ENCODE results near the gene EFHC1.

The EFHC1 gene

DNA sequence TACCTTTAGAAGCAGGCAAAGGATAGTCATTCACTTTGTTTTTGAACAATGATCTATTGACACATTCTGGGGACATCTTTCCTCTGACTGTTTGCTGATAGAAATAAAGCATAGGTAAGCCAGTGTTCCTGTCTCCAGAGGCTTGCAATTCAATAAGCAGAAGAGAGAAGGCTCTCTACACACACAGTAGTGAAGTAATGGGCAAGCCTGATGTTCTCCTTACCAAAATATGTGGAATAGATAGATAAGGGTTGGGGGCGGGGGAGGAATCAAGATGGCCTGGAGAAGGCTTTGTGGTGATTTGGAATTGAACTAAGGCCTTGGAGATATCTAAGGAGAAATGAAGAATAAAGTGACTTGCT is 30.9 kb upstream of the EFHC1 start:
- ATAC-seq (replicated peaks) (no peak), DNase-seq (no peak)
- no peaks in the 10 kb centered on the region for H3K9me3 Mint-ChIP-seq
- no peaks in the 10 kb centered on the region for H3K27me3 Mint-ChIP-seq
- peaks cover 13% of the 10 kb centered on the region for H3K36me3 Mint-ChIP-seq (ENCODE audit: insufficient read depth)
- peak overlapping the region; percentile 92 to 96 for H3K27ac Mint-ChIP-seq
- peaks cover 49 to 69% of the 10 kb centered on the region in 2 donors for H3K4me1 Mint-ChIP-seq (ENCODE audit: low read depth in 2 of 2)
- H3K4me3 Mint-ChIP-seq: peak overlapping the region; percentile 82 to 85

- Mint-ChIP-seq H3K4me3 (peak overlapping the region; percentile 82 to 85), H3K9me3 (no peaks in the 10 kb centered on the region), H3K27ac (peak overlapping the region; percentile 92 to 96), H3K27me3 (no peaks in the 10 kb centered on the region), H3K36me3 (ENCODE audit: insufficient read depth) (peaks cover 13% of the 10 kb centered on the region), H3K4me1 (ENCODE audit: low read depth in 2 of 2) (peaks cover 50 to 70% of the 10 kb centered on the region in 2 donors)
- ATAC-seq (replicated peaks) (peak; percentile 56), DNase-seq (peak in 2 of 3 experiments; percentile 37 to 46)
Observed at GRCh38 chr6:52389626-52390360, 30.3 kb upstream of the EFHC1 start.

DNA sequence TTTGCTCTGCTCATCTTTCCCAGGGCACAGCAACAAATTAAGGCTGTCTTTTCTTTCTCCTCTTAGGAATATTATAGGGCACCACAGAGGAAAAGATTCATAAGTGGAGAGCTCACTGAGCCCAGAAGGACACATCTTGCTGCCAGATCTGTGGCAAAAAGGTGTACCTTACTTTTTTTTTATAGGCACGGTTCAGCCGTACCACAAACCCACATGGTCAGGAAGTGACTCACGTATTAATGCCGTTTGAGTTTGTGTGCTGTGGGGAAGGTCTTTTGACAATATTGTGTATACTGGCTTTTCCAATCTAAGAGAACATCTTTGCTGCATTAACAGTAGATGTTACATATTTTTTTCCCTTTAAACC is 29.8 kb upstream of the EFHC1 start:
- Mint-ChIP-seq H3K27me3 (no peaks in the 10 kb centered on the region), H3K36me3 (ENCODE audit: insufficient read depth) (peaks cover 13% of the 10 kb centered on the region), H3K4me3 (peak overlapping the region; percentile 82 to 85), H3K27ac (peak overlapping the region; percentile 92 to 96), H3K9me3 (no peaks in the 10 kb centered on the region), H3K4me1 (ENCODE audit: low read depth in 2 of 2) (peaks cover 48 to 69% of the 10 kb centered on the region in 2 donors)
- peak; percentile 81 for ATAC-seq (replicated peaks)
- DNase-seq: peak; percentile 50 to 55 (median 50)

GRCh38 chr6:52391599-52391998 is 28.5 kb upstream of the EFHC1 start:
- peaks cover 4 to 8% of the 10 kb centered on the region in 2 donors for H3K9me3 Mint-ChIP-seq
- H3K36me3 Mint-ChIP-seq (ENCODE audit: insufficient read depth): peaks cover 13% of the 10 kb centered on the region
- H3K27me3 Mint-ChIP-seq: no peaks in the 10 kb centered on the region
- H3K4me1 Mint-ChIP-seq (ENCODE audit: low read depth in 2 of 2): peaks cover 53 to 69% of the 10 kb centered on the region in 2 donors
- ATAC-seq (replicated peaks) (no peak), DNase-seq (no peak)
- peak overlapping the region; percentile 5 to 85 for H3K4me3 Mint-ChIP-seq
- H3K27ac Mint-ChIP-seq: peak overlapping the region; percentile 72 to 96

- H3K27ac Mint-ChIP-seq: peak overlapping the region; percentile 89 to 96
- no peak overlapping the region for H3K4me3 Mint-ChIP-seq
- peaks cover 66 to 83% of the 10 kb centered on the region in 2 donors for H3K4me1 Mint-ChIP-seq (ENCODE audit: low read depth in 2 of 2)
- no peak for DNase-seq
- H3K36me3 Mint-ChIP-seq (ENCODE audit: insufficient read depth): peaks cover 20% of the 10 kb centered on the region
- no peaks in the 10 kb centered on the region for H3K27me3 Mint-ChIP-seq
- H3K9me3 Mint-ChIP-seq: peaks cover 4 to 18% of the 10 kb centered on the region in 2 donors
- no peak for ATAC-seq (replicated peaks)
Observed at GRCh38 chr6:52392944-52393343, 27.2 kb upstream of the EFHC1 start.

GRCh38 chr6:52393780-52394179 is 26.4 kb upstream of the EFHC1 start:
- H3K27me3 Mint-ChIP-seq: no peaks in the 10 kb centered on the region
- DNase-seq (no peak), ATAC-seq (replicated peaks) (no peak)
- H3K4me1 Mint-ChIP-seq (ENCODE audit: low read depth in 2 of 2): peaks cover 74 to 87% of the 10 kb centered on the region in 2 donors
- peak overlapping the region; percentile 89 to 96 for H3K27ac Mint-ChIP-seq
- H3K9me3 Mint-ChIP-seq: peaks cover 4 to 18% of the 10 kb centered on the region in 2 donors
- H3K4me3 Mint-ChIP-seq: peak overlapping the region; percentile 51 to 56
- peaks cover 28% of the 10 kb centered on the region for H3K36me3 Mint-ChIP-seq (ENCODE audit: insufficient read depth)

DNA sequence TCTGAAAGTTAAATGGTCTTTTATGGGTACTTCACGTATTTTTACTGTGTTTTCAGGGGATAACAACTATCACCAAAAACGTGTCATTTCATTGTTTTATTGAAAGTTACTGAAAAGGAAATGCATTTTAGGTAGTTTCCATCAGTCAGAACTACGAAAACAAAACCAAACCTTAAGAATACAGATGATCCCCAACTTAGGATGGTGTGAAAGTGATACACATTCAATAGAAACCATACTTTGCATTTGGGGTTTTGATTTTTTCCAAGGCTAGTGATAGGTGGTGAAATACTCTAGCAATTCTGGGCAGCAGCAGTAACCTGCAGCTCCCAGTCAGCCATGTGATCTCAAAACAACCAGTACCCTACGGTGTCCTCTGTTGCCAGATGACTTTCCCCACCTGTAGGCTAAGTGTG is 25.9 kb upstream of the EFHC1 start:
- Mint-ChIP-seq H3K4me1 (ENCODE audit: low read depth in 2 of 2) (peaks cover 76 to 87% of the 10 kb centered on the region in 2 donors), H3K9me3 (peaks cover 4 to 18% of the 10 kb centered on the region in 2 donors), H3K4me3 (peak overlapping the region; percentile 51 to 56), H3K27ac (peak overlapping the region; percentile 89 to 96), H3K27me3 (no peaks in the 10 kb centered on the region), H3K36me3 (ENCODE audit: insufficient read depth) (peaks cover 26% of the 10 kb centered on the region)
- DNase-seq (no peak), ATAC-seq (replicated peaks) (peak; percentile 27)

- H3K4me3 Mint-ChIP-seq: peak overlapping the region in 1 of 2 donors; percentile 72
- peaks cover 15% of the 10 kb centered on the region for H3K36me3 Mint-ChIP-seq (ENCODE audit: insufficient read depth)
- peaks cover 4 to 18% of the 10 kb centered on the region in 2 donors for H3K9me3 Mint-ChIP-seq
- H3K27me3 Mint-ChIP-seq: no peaks in the 10 kb centered on the region
- ATAC-seq (replicated peaks) (no peak), DNase-seq (no peak)
- H3K27ac Mint-ChIP-seq: peak overlapping the region; percentile 92 to 96
- peaks cover 69 to 83% of the 10 kb centered on the region in 2 donors for H3K4me1 Mint-ChIP-seq (ENCODE audit: low read depth in 2 of 2)
Observed at GRCh38 chr6:52395969-52396368, 24.2 kb upstream of the EFHC1 start.

- H3K9me3 Mint-ChIP-seq: peaks cover 4 to 18% of the 10 kb centered on the region in 2 donors
- H3K36me3 Mint-ChIP-seq (ENCODE audit: insufficient read depth): peaks cover 24% of the 10 kb centered on the region
- H3K27ac Mint-ChIP-seq: peak overlapping the region; percentile 92 to 96
- H3K27me3 Mint-ChIP-seq: no peaks in the 10 kb centered on the region
- DNase-seq: peak in 2 of 3 experiments; percentile 21 to 49
- H3K4me3 Mint-ChIP-seq: peak overlapping the region; percentile 56 to 72
- H3K4me1 Mint-ChIP-seq (ENCODE audit: low read depth in 2 of 2): peaks cover 45 to 56% of the 10 kb centered on the region in 2 donors
- ATAC-seq (replicated peaks): peak; percentile 32
Observed at GRCh38 chr6:52399511-52400312, 20.4 kb upstream of the EFHC1 start.

DNA sequence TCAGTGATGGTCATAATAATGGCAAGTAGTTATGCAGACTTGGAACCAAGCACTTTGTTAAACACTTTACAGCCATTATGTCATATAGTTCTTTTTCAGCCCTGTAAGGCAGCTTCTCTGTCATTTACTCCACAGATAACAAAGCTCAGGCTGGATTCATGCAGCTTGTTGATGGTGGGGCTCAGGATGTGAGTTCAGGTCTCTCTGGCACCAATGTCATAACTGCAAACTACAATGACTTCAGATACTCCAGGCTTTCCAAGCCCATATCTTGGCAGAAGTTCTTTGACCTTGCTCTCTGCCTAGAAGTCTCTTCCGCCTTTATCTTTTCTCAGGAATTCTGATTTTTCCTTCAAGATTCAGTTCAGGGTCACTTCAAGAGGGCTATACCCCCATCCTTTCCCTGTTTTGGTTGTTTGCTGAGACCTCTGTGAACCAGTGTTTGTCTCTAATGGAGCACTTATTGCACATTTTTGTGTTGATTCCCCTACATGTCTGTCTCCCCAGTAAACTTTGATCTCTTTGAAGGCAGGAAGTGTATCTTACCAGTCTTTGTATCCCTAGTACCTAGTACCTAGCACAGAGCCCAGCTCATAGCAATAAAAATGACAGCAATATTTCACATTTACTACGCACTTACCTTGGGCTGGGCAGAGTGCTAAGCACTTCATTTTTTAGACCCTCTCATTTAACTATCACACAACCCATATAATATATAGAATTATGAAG is 19.7 kb upstream of the EFHC1 start:
- Mint-ChIP-seq H3K4me1 (ENCODE audit: low read depth in 2 of 2) (peaks cover 45 to 53% of the 10 kb centered on the region in 2 donors), H3K36me3 (ENCODE audit: insufficient read depth) (peaks cover 24% of the 10 kb centered on the region), H3K27me3 (no peaks in the 10 kb centered on the region), H3K4me3 (peak overlapping the region in 1 of 2 donors; percentile 72), H3K27ac (peak overlapping the region; percentile 92 to 96), H3K9me3 (peaks cover 4 to 18% of the 10 kb centered on the region in 2 donors)
- DNase-seq (no peak), ATAC-seq (replicated peaks) (no peak)

- Mint-ChIP-seq H3K9me3 (no peaks in the 10 kb centered on the region), H3K27me3 (no peaks in the 10 kb centered on the region), H3K27ac (peak overlapping the region in 1 of 2 donors; percentile 5), H3K4me1 (ENCODE audit: low read depth in 2 of 2) (peaks cover 24 to 29% of the 10 kb centered on the region in 2 donors), H3K36me3 (ENCODE audit: insufficient read depth) (peaks cover 15% of the 10 kb centered on the region), H3K4me3 (no peak overlapping the region)
- no peak for DNase-seq
- ATAC-seq (replicated peaks): no peak
Observed at GRCh38 chr6:52403086-52403485, 17.1 kb upstream of the EFHC1 start.

DNA sequence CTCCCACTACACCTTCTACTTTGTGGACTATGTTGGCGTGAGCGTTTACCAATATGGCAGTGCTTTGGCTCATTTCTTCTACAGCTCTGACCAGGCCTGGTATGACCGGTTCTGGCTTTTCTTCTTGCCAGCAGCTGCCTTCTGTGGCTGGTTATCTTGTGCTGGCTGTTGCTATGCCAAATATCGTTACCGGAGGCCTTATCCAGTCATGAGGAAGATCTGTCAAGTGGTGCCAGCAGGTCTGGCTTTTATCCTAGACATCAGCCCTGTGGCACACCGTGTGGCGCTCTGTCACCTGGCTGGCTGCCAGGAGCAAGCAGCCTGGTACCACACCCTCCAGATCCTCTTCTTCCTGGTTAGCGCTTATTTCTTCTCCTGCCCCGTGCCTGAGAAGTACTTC is 16.5 kb upstream of the EFHC1 start:
- Mint-ChIP-seq H3K27me3 (no peaks in the 10 kb centered on the region), H3K9me3 (no peaks in the 10 kb centered on the region), H3K4me3 (no peak overlapping the region), H3K36me3 (ENCODE audit: insufficient read depth) (peaks cover 10% of the 10 kb centered on the region), H3K4me1 (ENCODE audit: low read depth in 2 of 2) (peaks cover 20 to 26% of the 10 kb centered on the region in 2 donors), H3K27ac (peak overlapping the region in 1 of 2 donors; percentile 5)
- ATAC-seq (replicated peaks) (no peak), DNase-seq (no peak)

DNA sequence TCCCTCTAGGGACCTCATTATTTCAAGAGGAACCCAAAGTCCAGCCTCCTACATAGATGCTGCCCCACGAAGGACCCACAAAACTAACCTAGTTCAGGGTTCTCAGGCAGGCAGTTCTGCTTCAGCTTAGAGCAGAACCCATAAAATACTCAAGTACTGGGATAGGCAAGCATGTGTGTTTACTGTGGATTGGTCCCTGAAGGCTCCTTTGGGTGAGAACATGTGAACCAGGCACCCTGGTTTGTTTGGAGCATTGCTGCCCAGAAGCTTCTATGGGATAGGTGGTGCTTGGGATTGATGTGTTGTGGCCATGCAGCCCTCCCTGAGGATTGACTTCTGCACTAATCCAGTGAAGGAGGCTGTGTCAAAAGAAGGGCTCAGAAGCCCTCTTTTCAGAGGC is 14.9 kb upstream of the EFHC1 start:
- no peaks in the 10 kb centered on the region for H3K27me3 Mint-ChIP-seq
- H3K4me1 Mint-ChIP-seq (ENCODE audit: low read depth in 2 of 2): peaks cover 7 to 14% of the 10 kb centered on the region in 2 donors
- H3K4me3 Mint-ChIP-seq: no peak overlapping the region
- no peak for ATAC-seq (replicated peaks)
- no peaks in the 10 kb centered on the region for H3K9me3 Mint-ChIP-seq
- peaks cover 9% of the 10 kb centered on the region for H3K36me3 Mint-ChIP-seq (ENCODE audit: insufficient read depth)
- no peak overlapping the region for H3K27ac Mint-ChIP-seq
- DNase-seq: no peak
